Hepatocyte (in vitro differentiated cells): ENCODE results near the gene TCF7L1.

Experiments used
- CTCF ChIP-seq: fragments of 200-600 bp; sonication (generic); IDR thresholded peaks from 2 replicates; pipeline ENCODE4 v1.5.1; 2016; ENCODE audit warnings: antibody characterized with exemption, mild to moderate bottlenecking; ENCODE audit not compliant: poor library complexity
- EZH2 ChIP-seq: fragments of 200-600 bp; sonication (generic); IDR thresholded peaks from 2 replicates; pipeline ENCODE4 v1.6.1; 2016; ENCODE audit warnings: antibody characterized with exemption, mild to moderate bottlenecking, borderline replicate concordance
- EZH2phosphoT487 ChIP-seq: fragments of 200-600 bp; sonication (generic); IDR thresholded peaks from one replicate; pipeline ENCODE4 v1.6.1; 2018; ENCODE audit warnings: antibody characterized with exemption, mild to moderate bottlenecking, low read depth, moderate library complexity; ENCODE audit not compliant: unreplicated experiment, severe bottlenecking

- TF ChIP-seq CTCF: no peak
- TF ChIP-seq EZH2phosphoT487: no peak
- TF ChIP-seq EZH2: no peak
Observed at GRCh38 chr2:85353876-85354285, 220.7 kb downstream of the TCF7L1 start.
